Stimulated activated memory B cell treated with anti-CD40 and anti-IgM and Interleukin-4, amounts not matched to agents 10 μg/mL and 1 μg/mL and 100 μg/mL, for 72 hours (primary cell): ENCODE measurements around the gene ADAM12.

Experiments used
- ATAC-seq: fragments of 150-1000 bp; cut with Tn5 transposase; 2 replicates; pipeline ENCODE4 v1.10.0; 2021
- H3K27ac Mint-ChIP-seq: one replicate; pipeline ENCODE4 v1.8.0; 2022; ENCODE audit warnings: mild to moderate bottlenecking, mixed read lengths
- H3K27me3 Mint-ChIP-seq: one replicate; pipeline ENCODE4 v1.8.0; 2022; ENCODE audit warnings: mixed read lengths
- H3K36me3 Mint-ChIP-seq: one replicate; pipeline ENCODE4 v1.8.0; 2022; ENCODE audit warnings: mixed read lengths
- H3K4me1 Mint-ChIP-seq: one replicate; pipeline ENCODE4 v1.8.0; 2022; ENCODE audit warnings: mixed read lengths
- H3K4me3 Mint-ChIP-seq: one replicate; pipeline ENCODE4 v1.8.0; 2022; ENCODE audit warnings: mild to moderate bottlenecking, moderate library complexity, mixed read lengths
- H3K9me3 Mint-ChIP-seq: one replicate; pipeline ENCODE4 v1.8.0; 2022; ENCODE audit warnings: mixed read lengths

Gene ADAM12

DNA sequence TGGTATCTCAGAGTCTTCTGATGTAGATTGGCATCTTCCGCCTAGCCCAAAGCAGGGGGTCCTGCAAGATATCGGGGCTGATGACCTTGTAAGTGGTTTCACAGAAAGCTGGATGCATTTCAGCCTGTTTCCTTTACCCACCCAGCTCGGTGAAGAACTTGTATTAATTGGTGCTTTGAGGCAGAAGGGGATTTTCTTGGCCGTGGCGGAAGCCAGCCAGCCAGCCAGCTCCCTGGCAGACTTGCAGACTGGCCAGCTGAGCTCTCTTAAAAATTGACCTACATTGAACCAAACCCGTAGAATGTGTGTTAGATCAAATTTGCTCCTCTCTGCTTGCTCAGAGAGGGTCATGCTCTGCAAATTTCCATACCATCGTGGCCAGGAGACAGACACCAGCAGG, 218.4 kb downstream of the ADAM12 start:
- ATAC-seq: no peak
- H3K27ac Mint-ChIP-seq: no peak overlapping the region

DNA sequence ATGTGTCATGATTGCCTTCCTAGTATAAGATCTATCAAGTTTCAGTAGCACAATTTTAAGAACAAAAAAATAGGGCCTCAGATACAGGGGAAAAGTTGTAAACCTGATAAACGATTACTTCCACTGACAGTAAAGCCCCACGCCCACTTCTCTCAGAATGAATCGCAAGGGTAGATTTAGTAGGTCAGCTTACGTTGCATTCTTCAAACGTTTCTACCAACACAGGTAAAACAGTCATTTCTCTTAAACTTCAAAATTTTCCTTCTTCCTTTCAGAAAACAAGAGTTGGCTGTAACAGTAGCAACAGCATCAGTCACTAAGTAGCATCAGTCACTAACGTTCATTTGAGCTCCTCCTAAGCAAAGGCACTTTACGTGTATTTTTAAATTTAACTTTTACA, 221.5 kb downstream of the ADAM12 start:
- Mint-ChIP-seq H3K36me3 (no peaks in the 10 kb centered on the region), H3K9me3 (no peaks in the 10 kb centered on the region), H3K27ac (no peak overlapping the region), H3K4me1 (no peaks in the 10 kb centered on the region), H3K27me3 (peaks cover 24% of the 10 kb centered on the region), H3K4me3 (no peak overlapping the region)
- ATAC-seq: no peak

More for the DNA sequence above, 218.4 kb downstream of the ADAM12 start:
- Mint-ChIP-seq H3K9me3 (no peaks in the 10 kb centered on the region), H3K4me3 (no peak overlapping the region), H3K4me1 (no peaks in the 10 kb centered on the region), H3K27me3 (peaks cover 20% of the 10 kb centered on the region), H3K36me3 (no peaks in the 10 kb centered on the region)

DNA sequence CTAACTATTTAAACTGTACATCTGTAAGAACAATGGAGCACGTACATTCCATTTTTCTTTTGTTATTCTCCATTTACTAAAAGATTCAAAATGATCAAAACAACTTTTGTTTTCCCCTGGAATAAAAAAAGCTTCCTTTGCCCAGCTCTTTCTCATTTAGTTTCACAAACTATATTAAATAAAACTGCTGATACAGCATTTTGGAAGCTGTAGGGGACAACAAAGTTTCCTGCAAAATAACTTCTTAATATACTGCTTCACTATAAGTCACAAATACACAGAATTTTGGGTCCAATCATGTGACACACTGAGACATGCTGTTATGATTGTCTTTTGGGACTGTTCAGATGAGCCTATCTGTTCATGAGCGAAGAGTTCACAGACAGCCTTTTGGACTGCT, 222.4 kb downstream of the ADAM12 start:
- Mint-ChIP-seq H3K9me3 (no peaks in the 10 kb centered on the region), H3K27ac (no peak overlapping the region), H3K36me3 (no peaks in the 10 kb centered on the region), H3K27me3 (peaks cover 33% of the 10 kb centered on the region), H3K4me1 (no peaks in the 10 kb centered on the region), H3K4me3 (no peak overlapping the region)
- ATAC-seq: no peak

DNA sequence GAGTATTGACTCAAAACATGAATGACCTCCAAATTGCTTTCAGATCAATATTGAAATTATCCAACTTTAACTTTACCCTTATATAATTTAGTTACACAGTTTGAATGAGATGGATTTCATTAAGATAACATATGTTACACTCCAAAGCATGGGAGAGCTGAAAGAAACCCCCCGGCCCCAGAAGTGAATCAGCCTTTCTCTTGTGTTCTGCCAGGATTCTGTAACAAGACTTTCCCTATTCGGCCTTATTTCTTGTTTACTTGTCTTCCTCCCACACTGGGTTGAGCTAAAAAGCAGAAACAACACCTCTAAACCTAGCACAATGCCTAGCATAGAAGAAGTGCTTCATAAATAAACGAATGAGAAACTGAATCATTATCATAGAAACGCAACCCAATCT, 224.8 kb downstream of the ADAM12 start:
- Mint-ChIP-seq H3K36me3 (no peaks in the 10 kb centered on the region), H3K27ac (no peak overlapping the region), H3K9me3 (no peaks in the 10 kb centered on the region), H3K27me3 (peaks cover 23% of the 10 kb centered on the region), H3K4me3 (no peak overlapping the region), H3K4me1 (no peaks in the 10 kb centered on the region)
- ATAC-seq: no peak

DNA sequence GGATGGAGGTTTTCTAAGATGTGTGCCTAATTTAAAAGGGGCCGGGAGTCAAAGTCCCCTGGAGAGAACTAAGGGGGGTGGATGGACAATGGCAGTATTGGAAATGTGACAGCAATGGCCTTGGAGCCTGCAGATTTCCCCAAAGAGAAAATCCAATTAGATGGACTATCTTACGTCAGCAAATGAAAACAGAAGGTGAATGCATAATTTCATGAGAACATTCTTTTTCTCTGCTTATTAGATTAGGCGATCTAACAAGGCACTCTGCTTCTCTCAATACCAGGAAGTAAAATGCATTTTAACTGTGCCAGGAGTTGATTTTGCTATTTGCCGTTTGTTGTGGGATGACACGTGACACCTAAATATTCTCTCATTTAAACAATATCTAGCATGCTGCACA, 226.6 kb downstream of the ADAM12 start:
- H3K9me3 Mint-ChIP-seq: no peaks in the 10 kb centered on the region
- H3K27me3 Mint-ChIP-seq: peaks cover 39% of the 10 kb centered on the region
- no peak overlapping the region for H3K4me3 Mint-ChIP-seq
- H3K36me3 Mint-ChIP-seq: no peaks in the 10 kb centered on the region
- ATAC-seq: no peak
- no peak overlapping the region for H3K27ac Mint-ChIP-seq
- no peaks in the 10 kb centered on the region for H3K4me1 Mint-ChIP-seq

DNA sequence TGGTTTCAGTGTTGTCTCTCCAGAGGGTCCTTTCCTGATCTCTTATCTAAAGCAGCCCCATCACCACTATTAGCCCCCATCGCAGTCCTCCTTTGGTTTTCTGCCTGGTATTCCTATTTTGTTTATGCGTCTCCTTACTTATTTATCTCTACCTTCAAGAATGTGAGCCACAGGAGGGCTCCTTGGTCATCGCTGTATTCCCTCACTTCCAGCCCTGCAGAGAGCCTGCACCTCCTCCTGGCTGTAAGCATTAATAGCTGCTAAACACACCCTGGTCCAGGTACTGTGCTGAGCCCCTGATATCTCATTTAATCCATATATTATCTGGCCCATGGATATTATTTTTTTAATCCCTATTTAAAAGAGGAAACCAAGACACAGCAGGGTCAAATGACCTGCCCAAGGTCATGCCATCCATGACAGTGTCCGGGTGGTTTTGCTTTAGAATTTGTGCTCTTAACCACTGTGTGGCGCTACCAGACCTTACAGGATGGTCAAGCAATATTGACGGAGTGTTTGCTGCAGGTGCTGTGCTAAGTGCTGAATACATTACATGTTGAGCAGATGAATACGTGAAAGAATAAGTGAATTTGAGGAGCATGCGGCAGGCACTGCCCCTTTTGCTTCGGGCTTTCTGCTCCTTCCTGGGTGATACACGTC, 227.2 kb downstream of the ADAM12 start:
- H3K27ac Mint-ChIP-seq: no peak overlapping the region
- no peaks in the 10 kb centered on the region for H3K9me3 Mint-ChIP-seq
- H3K4me3 Mint-ChIP-seq: no peak overlapping the region
- no peaks in the 10 kb centered on the region for H3K4me1 Mint-ChIP-seq
- peaks cover 45% of the 10 kb centered on the region for H3K27me3 Mint-ChIP-seq
- no peaks in the 10 kb centered on the region for H3K36me3 Mint-ChIP-seq
- no peak for ATAC-seq

DNA sequence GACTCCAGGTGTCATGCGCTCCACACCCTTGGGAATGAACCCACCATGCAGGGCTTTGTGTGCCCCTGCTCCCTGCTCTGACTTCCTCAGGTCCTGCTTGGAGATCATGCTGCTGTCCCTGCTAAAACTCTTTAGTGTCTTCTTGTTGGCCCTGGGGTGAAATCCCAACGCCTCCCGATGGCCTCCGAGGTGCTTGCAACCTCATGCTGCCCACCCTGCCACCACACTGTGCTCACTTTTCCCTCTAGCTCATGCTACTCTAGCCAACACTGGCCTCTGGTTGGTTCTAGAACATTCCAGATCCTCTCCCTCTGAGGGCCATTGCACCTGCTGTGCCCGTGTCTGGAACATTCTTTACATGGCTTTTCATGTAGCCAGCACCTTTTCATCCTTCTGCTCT, 227.7 kb downstream of the ADAM12 start:
- H3K27me3 Mint-ChIP-seq: peaks cover 50% of the 10 kb centered on the region
- no peaks in the 10 kb centered on the region for H3K9me3 Mint-ChIP-seq
- H3K27ac Mint-ChIP-seq: no peak overlapping the region
- peaks cover 4% of the 10 kb centered on the region for H3K4me1 Mint-ChIP-seq
- no peak overlapping the region for H3K4me3 Mint-ChIP-seq
- ATAC-seq: no peak
- H3K36me3 Mint-ChIP-seq: no peaks in the 10 kb centered on the region

DNA sequence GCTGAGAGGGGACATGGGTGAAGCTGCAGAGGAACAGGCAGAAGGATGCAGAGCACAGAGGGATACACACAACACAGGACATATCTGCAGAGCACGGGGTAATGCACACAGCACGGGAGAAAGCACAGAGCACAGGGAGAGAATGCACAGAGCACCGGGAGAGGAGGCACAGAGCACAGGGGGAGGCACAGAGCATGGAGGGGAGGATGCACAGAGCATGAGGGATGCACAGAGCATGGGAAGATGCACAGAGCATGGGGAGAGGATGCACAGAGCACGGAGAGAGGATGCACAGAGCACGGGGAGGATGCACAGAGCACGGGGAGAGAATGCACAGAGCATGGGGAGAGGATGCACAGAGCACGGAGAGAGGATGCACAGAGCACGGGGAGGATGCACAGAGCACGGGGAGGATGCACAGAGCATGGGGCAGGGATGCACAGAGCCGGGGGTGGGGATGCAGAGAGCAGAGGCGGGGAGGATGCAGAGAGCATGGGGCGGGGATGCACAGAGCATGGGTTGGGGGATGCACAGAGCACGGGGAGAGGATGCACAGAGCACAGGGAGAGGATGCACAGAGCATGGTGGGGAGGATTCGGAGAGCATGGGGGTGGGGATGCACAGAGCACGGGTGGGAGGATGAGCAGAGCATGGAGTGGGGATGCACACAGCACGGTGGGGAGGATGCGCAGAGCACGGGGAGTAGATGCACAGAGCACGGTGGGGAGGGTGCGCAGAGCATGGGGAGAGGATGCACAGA, 230.0 kb downstream of the ADAM12 start:
- Mint-ChIP-seq H3K4me3 (no peak overlapping the region), H3K36me3 (no peaks in the 10 kb centered on the region), H3K4me1 (peaks cover 4% of the 10 kb centered on the region), H3K9me3 (no peaks in the 10 kb centered on the region), H3K27me3 (peaks cover 54% of the 10 kb centered on the region), H3K27ac (no peak overlapping the region)
- peak; percentile 13 for ATAC-seq

DNA sequence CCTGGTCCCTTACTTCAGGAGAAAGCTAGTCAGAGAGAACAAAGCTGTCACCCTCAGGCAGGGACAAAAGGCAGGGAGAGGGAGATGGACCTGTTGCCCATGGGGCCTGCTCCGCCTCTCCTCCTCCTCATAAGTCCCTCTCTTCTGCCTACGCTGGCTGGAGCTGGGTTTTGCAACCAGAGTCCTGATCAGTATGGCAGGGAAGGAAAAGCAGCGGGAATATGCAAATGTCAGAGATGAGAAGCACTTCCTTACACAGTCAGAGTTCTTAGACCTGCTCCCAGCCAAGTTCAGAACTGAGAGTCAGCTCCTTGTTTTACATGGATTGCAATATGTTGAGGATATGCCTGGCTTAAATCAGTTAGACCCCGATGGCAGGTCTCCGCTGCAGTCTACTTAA, 231.1 kb downstream of the ADAM12 start:
- Mint-ChIP-seq H3K36me3 (no peaks in the 10 kb centered on the region), H3K27me3 (peaks cover 54% of the 10 kb centered on the region), H3K4me3 (no peak overlapping the region), H3K27ac (no peak overlapping the region), H3K9me3 (no peaks in the 10 kb centered on the region), H3K4me1 (peaks cover 4% of the 10 kb centered on the region)
- no peak for ATAC-seq

DNA sequence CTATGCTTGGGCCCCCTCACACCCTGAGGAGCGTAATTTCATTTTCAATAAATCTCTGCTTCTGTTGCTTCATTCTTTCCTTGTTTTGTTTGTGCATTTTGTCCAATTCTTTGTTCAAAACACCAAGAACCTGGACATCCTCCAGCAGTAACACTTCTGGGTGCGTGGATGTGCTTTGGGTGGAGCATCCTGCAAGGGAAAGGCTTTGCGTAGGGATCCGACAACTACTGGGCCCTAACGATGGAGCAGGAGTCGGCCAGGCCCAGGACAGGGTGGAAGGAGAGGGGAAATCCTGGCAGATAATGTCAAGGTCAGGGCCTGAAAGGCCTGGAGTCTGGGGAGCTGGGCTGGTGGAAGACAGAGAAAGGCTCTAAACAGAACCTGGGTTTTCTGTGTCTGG, 231.8 kb downstream of the ADAM12 start:
- ATAC-seq: no peak
- Mint-ChIP-seq H3K27ac (no peak overlapping the region), H3K4me3 (no peak overlapping the region)

DNA sequence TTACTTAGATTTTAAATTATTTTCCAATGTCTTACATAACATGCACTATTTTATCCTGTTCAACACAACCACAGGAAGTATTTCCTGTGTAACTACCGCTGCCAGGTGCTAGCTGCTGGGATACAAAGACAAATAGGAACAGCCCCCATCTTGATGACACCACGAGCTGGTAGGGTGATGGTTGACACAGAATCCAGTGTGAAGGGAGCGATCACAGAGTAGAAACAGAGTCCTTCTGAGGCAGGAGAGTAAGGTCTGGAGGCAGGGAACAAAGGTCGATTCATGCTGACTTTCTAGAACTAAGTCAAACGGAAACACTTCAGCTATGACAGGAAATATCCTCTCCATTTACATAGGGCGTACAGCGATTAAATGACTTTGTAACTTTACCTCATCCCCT, 232.3 kb downstream of the ADAM12 start:
- Mint-ChIP-seq H3K4me3 (no peak overlapping the region), H3K27ac (no peak overlapping the region), H3K27me3 (peaks cover 43% of the 10 kb centered on the region), H3K9me3 (peaks cover 2% of the 10 kb centered on the region), H3K36me3 (no peaks in the 10 kb centered on the region), H3K4me1 (peaks cover 4% of the 10 kb centered on the region)
- no peak for ATAC-seq

More for the DNA sequence above, 231.8 kb downstream of the ADAM12 start:
- Mint-ChIP-seq H3K36me3 (no peaks in the 10 kb centered on the region), H3K9me3 (peaks cover 2% of the 10 kb centered on the region), H3K27me3 (peaks cover 47% of the 10 kb centered on the region), H3K4me1 (peaks cover 4% of the 10 kb centered on the region)

DNA sequence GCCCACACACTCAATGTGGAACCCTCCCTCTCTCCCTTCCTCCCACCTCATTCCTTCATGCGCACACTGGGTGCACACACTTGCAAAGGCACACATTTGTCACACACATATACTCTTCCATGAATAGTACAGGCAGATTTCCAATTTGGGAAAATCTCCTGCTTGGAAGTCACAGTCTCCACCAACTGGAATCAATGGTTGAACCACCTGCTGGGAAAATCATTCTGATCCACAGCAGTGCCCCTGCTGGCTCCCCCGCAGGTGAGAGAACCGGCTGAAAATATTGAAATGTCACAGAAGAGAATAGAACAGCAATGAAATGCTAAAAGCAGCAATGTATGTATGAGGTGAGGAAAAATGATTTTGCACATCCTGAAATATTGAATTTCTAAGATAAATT, 232.7 kb downstream of the ADAM12 start:
- peaks cover 38% of the 10 kb centered on the region for H3K27me3 Mint-ChIP-seq
- ATAC-seq: no peak
- peaks cover 4% of the 10 kb centered on the region for H3K4me1 Mint-ChIP-seq
- H3K27ac Mint-ChIP-seq: no peak overlapping the region
- H3K9me3 Mint-ChIP-seq: peaks cover 4% of the 10 kb centered on the region
- no peaks in the 10 kb centered on the region for H3K36me3 Mint-ChIP-seq
- H3K4me3 Mint-ChIP-seq: no peak overlapping the region

DNA sequence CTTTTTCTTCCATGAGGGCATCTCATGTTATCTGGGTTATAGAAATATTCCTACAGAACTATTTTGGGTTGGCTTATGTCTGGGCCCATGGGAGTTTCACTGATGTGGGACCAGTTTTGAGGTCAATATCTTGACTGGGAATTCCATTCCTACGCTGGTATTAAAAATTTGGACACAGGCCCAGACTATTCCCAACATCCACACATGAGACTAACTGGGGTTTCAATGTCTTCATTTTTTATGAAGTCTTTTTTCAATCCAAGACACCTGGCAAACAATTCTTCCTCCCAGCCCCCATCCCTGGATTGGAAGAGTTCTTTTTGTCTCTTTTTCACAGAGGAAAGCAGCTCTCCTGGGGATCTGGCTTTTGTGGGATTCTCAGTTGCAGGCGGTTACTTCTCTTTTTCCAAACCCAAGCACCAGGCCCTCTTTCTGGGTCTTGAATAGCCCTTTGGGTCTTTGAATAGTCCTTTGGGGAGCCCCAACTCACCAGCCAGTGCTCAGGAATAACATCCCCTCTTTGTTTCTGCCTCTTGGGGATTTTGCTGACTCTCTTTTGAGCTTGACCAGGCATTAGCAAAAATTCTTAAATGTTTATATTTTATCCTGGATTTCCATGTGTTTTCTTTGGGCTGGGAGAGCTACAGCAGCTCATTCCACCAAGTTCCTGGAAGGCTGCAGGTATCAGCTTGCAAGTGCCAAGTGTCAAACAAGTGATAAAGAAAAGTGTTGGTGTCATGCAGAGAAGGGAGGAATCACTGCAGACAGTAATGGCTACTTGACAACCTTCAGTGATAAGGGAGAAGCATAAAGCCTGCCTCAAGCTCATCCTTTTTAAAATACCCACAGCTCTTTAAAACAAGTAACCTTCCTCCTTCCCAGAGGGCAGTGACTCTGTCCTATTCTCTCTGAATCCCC, 234.3 kb downstream of the ADAM12 start:
- Mint-ChIP-seq H3K27ac (no peak overlapping the region), H3K27me3 (peaks cover 36% of the 10 kb centered on the region)

DNA sequence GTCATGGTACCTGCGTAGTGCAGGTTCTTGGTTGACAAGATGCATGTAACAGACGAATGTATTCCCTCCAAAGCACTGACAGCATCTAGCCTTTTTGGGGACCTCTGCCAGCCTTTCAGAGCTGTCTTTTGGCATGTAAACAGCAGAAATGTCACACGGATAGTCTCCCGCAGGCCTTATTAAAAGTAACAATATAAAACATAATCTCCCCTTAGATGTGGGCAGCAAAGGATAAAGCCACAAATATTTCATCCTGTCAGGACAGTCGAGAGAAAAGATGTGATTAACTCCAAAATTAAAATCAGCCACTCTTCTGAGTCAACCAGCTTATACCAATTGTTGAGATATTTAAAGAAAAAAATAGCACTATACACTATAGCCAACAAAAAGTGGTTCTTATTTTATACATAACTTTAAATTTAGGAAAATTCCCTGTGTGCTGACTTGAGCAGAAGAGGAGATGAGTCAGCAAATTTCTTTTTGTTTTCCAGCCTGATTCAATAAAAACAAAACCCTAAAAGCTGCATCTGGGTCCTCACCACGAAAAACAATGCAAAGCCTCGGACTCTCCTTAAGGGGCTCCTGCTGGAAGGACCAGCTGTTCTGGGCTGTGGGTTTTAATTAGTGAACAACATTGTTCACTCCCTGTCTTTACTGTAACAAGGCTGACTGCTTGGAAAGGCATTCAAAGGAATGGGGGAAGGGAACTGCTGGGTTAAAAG, 240.2 kb downstream of the ADAM12 start:
- H3K4me1 Mint-ChIP-seq: no peaks in the 10 kb centered on the region
- H3K36me3 Mint-ChIP-seq: no peaks in the 10 kb centered on the region
- peaks cover 14% of the 10 kb centered on the region for H3K9me3 Mint-ChIP-seq
- ATAC-seq: no peak
- H3K27me3 Mint-ChIP-seq: no peaks in the 10 kb centered on the region
- no peak overlapping the region for H3K27ac Mint-ChIP-seq
- H3K4me3 Mint-ChIP-seq: no peak overlapping the region

More for the DNA sequence above, 234.3 kb downstream of the ADAM12 start:
- Mint-ChIP-seq H3K9me3 (peaks cover 8% of the 10 kb centered on the region), H3K36me3 (no peaks in the 10 kb centered on the region), H3K4me3 (no peak overlapping the region), H3K4me1 (peaks cover 4% of the 10 kb centered on the region)
- no peak for ATAC-seq

DNA sequence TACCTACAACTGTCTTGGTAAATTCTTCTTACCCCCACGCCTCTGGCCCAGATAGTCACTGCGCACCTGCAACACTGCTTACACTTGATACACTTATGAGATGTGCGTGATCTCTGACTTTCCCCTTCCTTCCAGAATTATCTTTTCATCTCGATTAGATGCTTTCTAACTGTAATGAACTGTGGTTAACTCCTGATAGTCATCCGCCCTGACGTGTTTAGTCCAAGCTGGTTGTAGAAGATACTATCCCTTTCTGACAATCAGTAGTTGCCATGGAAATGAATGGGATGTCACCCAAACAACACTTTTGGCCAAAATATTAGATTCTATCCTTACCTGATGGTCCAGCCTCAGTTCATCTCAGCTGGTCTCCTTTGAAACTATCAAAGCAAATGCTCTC, 241.5 kb downstream of the ADAM12 start:
- Mint-ChIP-seq H3K9me3 (peaks cover 12% of the 10 kb centered on the region), H3K4me3 (no peak overlapping the region), H3K27me3 (no peaks in the 10 kb centered on the region), H3K27ac (no peak overlapping the region), H3K36me3 (no peaks in the 10 kb centered on the region), H3K4me1 (no peaks in the 10 kb centered on the region)
- ATAC-seq: no peak
